Karpas-422 (cell line): Measurements from ENCODE around the gene ABCC8. TPM values are rescaled to one million over a fixed set of nuclear protein-coding genes. Genes with fewer than 3 reads are reported as not detected.

Source experiments
- DNase-seq: peaks from one replicate; pipeline ENCODE4 v3.0.0-alpha.2; 2015
- H2AFZ ChIP-seq: fragments of 200-600 bp; sonication (generic); 2 replicates; pipeline ENCODE4 v1.6.1; 2014; ENCODE audit warnings: antibody characterized with exemption, low read length, mixed read lengths
- H3K27ac ChIP-seq: fragments of 200-600 bp; sonication (generic); 2 replicates; pipeline ENCODE4 v1.5.1; 2014; ENCODE audit warnings: mild to moderate bottlenecking, low read length, moderate library complexity
- H3K27me3 ChIP-seq: fragments of 200-600 bp; sonication (generic); 2 replicates; pipeline ENCODE4 v1.6.1; 2014; ENCODE audit warnings: low read length, mixed read lengths
- H3K36me3 ChIP-seq: fragments of 200-600 bp; sonication (generic); 2 replicates; pipeline ENCODE4 v1.6.1; 2014; ENCODE audit warnings: low read length, mixed read lengths; ENCODE audit not compliant: insufficient read depth
- H3K4me1 ChIP-seq: fragments of 200-600 bp; sonication (generic); 2 replicates; pipeline ENCODE4 v1.6.1; 2014; ENCODE audit warnings: mild to moderate bottlenecking, low read length, mixed read lengths
- H3K4me2 ChIP-seq: fragments of 200-600 bp; sonication (generic); 2 replicates; pipeline ENCODE4 v1.6.1; 2014; ENCODE audit warnings: low read length, low read depth, mild to moderate bottlenecking; ENCODE audit not compliant: poor library complexity, severe bottlenecking
- H3K4me3 ChIP-seq: fragments of 200-600 bp; sonication (generic); 2 replicates; pipeline ENCODE4 v1.5.1; 2014; ENCODE audit warnings: mild to moderate bottlenecking, antibody characterized with exemption, low read length, mixed read lengths
- H3K79me2 ChIP-seq: fragments of 200-600 bp; sonication (generic); 2 replicates; pipeline ENCODE4 v1.6.1; 2014; ENCODE audit warnings: mild to moderate bottlenecking, low read length, mixed read lengths
- H3K9ac ChIP-seq: fragments of 200-600 bp; sonication (generic); 2 replicates; pipeline ENCODE4 v1.6.0; 2014; ENCODE audit warnings: low read length
- H3K9me2 ChIP-seq: fragments of 200-600 bp; sonication (generic), shearing (Covaris generic); replicated peaks from 2 replicates; pipeline ENCODE4 v1.6.0; 2014; ENCODE audit warnings: mild to moderate bottlenecking, low read length, moderate library complexity; ENCODE audit not compliant: insufficient read depth
- H3K9me3 ChIP-seq: fragments of 300-700, 200-600 bp; sonication (generic); 2 replicates; pipeline ENCODE4 v1.6.1; 2014; ENCODE audit warnings: low read length, mixed read lengths
- H4K20me1 ChIP-seq: fragments of 200-600 bp; sonication (generic); 2 replicates; pipeline ENCODE4 v1.6.1; 2014; ENCODE audit warnings: mild to moderate bottlenecking, antibody characterized with exemption, low read length, low read depth; ENCODE audit not compliant: insufficient read depth
- total RNA-seq: library from RNA; depleted of rRNA; stranded (reverse); fragments of >200 nt; shearing (Covaris generic); gene quantifications from 2 replicates; pipeline ENCODE4 v1.2.3, GENCODE V29; 2014; ENCODE audit warnings: low replicate concordance

ABCC8 gene
- total RNA-seq, 1 experiment from 2014 or later: not detected

- Histone ChIP-seq H3K4me2 (no peak overlapping the region), H3K36me3 (no peaks in the 10 kb centered on the region), H3K79me2 (no peaks in the 10 kb centered on the region), H3K4me1 (no peaks in the 10 kb centered on the region), H3K9ac (no peak overlapping the region), H3K27me3 (no peaks in the 10 kb centered on the region), H3K27ac (no peak overlapping the region), H3K9me2 (no peaks in the 10 kb centered on the region), H3K9me3 (no peaks in the 10 kb centered on the region), H2AFZ (no peak overlapping the region), H3K4me3 (no peak overlapping the region), H4K20me1 (no peaks in the 10 kb centered on the region)
- no peak for DNase-seq
Observed at GRCh38 chr11:17486646-17487045, 10.0 kb upstream of the ABCC8 start.

- Histone ChIP-seq H4K20me1 (no peaks in the 10 kb centered on the region), H2AFZ (no peak overlapping the region), H3K9ac (no peak overlapping the region), H3K79me2 (no peaks in the 10 kb centered on the region), H3K4me1 (no peaks in the 10 kb centered on the region), H3K27me3 (no peaks in the 10 kb centered on the region), H3K4me3 (no peak overlapping the region), H3K36me3 (no peaks in the 10 kb centered on the region), H3K27ac (no peak overlapping the region), H3K4me2 (no peak overlapping the region), H3K9me2 (no peaks in the 10 kb centered on the region), H3K9me3 (no peaks in the 10 kb centered on the region)
- no peak for DNase-seq
Observed at GRCh38 chr11:17483505-17483904, 6.9 kb upstream of the ABCC8 start.

GRCh38 chr11:17481905-17482304, 5.3 kb upstream of the ABCC8 start:
- no peaks in the 10 kb centered on the region for H3K27me3 ChIP-seq
- no peaks in the 10 kb centered on the region for H4K20me1 ChIP-seq
- no peaks in the 10 kb centered on the region for H3K9me3 ChIP-seq
- H3K27ac ChIP-seq: no peak overlapping the region
- no peak overlapping the region for H2AFZ ChIP-seq
- H3K79me2 ChIP-seq: no peaks in the 10 kb centered on the region
- H3K4me3 ChIP-seq: no peak overlapping the region
- H3K4me2 ChIP-seq: no peak overlapping the region
- no peaks in the 10 kb centered on the region for H3K36me3 ChIP-seq
- H3K9me2 ChIP-seq: no peaks in the 10 kb centered on the region
- DNase-seq: no peak
- H3K4me1 ChIP-seq: no peaks in the 10 kb centered on the region
- H3K9ac ChIP-seq: no peak overlapping the region

GRCh38 chr11:17479284-17480214, 2.9 kb upstream of the ABCC8 start:
- Histone ChIP-seq H3K4me1 (no peaks in the 10 kb centered on the region), H3K4me3 (no peak overlapping the region), H3K9me2 (no peaks in the 10 kb centered on the region), H3K27ac (no peak overlapping the region), H2AFZ (no peak overlapping the region), H3K79me2 (no peaks in the 10 kb centered on the region), H3K36me3 (no peaks in the 10 kb centered on the region), H4K20me1 (no peaks in the 10 kb centered on the region), H3K27me3 (no peaks in the 10 kb centered on the region), H3K9me3 (no peaks in the 10 kb centered on the region), H3K9ac (no peak overlapping the region), H3K4me2 (no peak overlapping the region)
- DNase-seq: peak; percentile 29

- no peaks in the 10 kb centered on the region for H3K9me2 ChIP-seq
- H3K4me2 ChIP-seq: no peak overlapping the region
Observed at GRCh38 chr11:17478070-17478469, 1.4 kb upstream of the ABCC8 start.

GRCh38 chr11:17477361-17477760, 716 bp upstream of the ABCC8 start:
- H4K20me1 ChIP-seq: no peaks in the 10 kb centered on the region
- H3K27me3 ChIP-seq: no peaks in the 10 kb centered on the region
- H3K9me3 ChIP-seq: no peaks in the 10 kb centered on the region
- H3K4me1 ChIP-seq: no peaks in the 10 kb centered on the region
- H3K4me3 ChIP-seq: no peak overlapping the region
- no peak overlapping the region for H3K4me2 ChIP-seq
- no peak overlapping the region for H3K27ac ChIP-seq
- no peak for DNase-seq
- no peaks in the 10 kb centered on the region for H3K79me2 ChIP-seq
- H3K36me3 ChIP-seq: no peaks in the 10 kb centered on the region
- H2AFZ ChIP-seq: no peak overlapping the region
- H3K9ac ChIP-seq: no peak overlapping the region
- H3K9me2 ChIP-seq: no peaks in the 10 kb centered on the region

More at GRCh38 chr11:17478070-17478469, 1.4 kb upstream of the ABCC8 start:
- no peak for DNase-seq
- Histone ChIP-seq H3K9me3 (no peaks in the 10 kb centered on the region), H3K27me3 (no peaks in the 10 kb centered on the region), H3K36me3 (no peaks in the 10 kb centered on the region), H3K9ac (no peak overlapping the region), H3K79me2 (no peaks in the 10 kb centered on the region), H3K4me3 (no peak overlapping the region), H2AFZ (no peak overlapping the region), H3K27ac (no peak overlapping the region), H4K20me1 (no peaks in the 10 kb centered on the region), H3K4me1 (no peaks in the 10 kb centered on the region)

- H2AFZ ChIP-seq: no peak overlapping the region
- no peaks in the 10 kb centered on the region for H3K36me3 ChIP-seq
- H3K79me2 ChIP-seq: no peaks in the 10 kb centered on the region
- H3K9me3 ChIP-seq: no peaks in the 10 kb centered on the region
- no peaks in the 10 kb centered on the region for H3K27me3 ChIP-seq
- no peaks in the 10 kb centered on the region for H4K20me1 ChIP-seq
- H3K4me2 ChIP-seq: no peak overlapping the region
- H3K9ac ChIP-seq: no peak overlapping the region
- H3K4me3 ChIP-seq: no peak overlapping the region
- no peaks in the 10 kb centered on the region for H3K4me1 ChIP-seq
- no peaks in the 10 kb centered on the region for H3K9me2 ChIP-seq
- no peak overlapping the region for H3K27ac ChIP-seq
- no peak for DNase-seq
Observed at GRCh38 chr11:17477084-17477333, 364 bp upstream of the ABCC8 start.

- DNase-seq: no peak
- Histone ChIP-seq H3K9me2 (no peaks in the 10 kb centered on the region), H3K4me1 (no peaks in the 10 kb centered on the region), H3K4me3 (no peak overlapping the region), H3K27me3 (no peaks in the 10 kb centered on the region), H3K36me3 (no peaks in the 10 kb centered on the region), H3K4me2 (no peak overlapping the region), H3K9me3 (no peaks in the 10 kb centered on the region), H3K9ac (no peak overlapping the region), H2AFZ (no peak overlapping the region), H3K79me2 (no peaks in the 10 kb centered on the region), H3K27ac (no peak overlapping the region), H4K20me1 (no peaks in the 10 kb centered on the region)
Observed at GRCh38 chr11:17475666-17476316, 854 bp downstream of the ABCC8 start.
